ENCODE measurements around the gene NIPSNAP3A.
A peak's percentile ranks its signal among the peaks of the same experiment; 100 is the strongest.
"Not testable (repeated sequence)": the region's sequence is repeated elsewhere in the genome, so short reads cannot be mapped to it uniquely, and the experiment has no call there.

NIPSNAP3A gene

GRCh38 chr9:104747565-104748358, at the start of gene NIPSNAP3A:
Gene NIPSNAP3A, plus strand, starts transcription at chr9:104747683. Its CDS starts 110 bp downstream, at chr9:104747793.
- Histone ChIP-seq H3K27me3 (ENCODE audit: control insufficient read depth in 1 of 2, insufficient read depth in 2 of 2, low read length in 2 of 2) (no peaks in the 10 kb centered on the region), H3K4me1 (ENCODE audit: insufficient read depth, low read length) (peaks cover 10% of the 10 kb centered on the region), H3K9ac (ENCODE audit: low read length) (peak within 1 kb of the TSS; percentile 72), H3K36me3 (ENCODE audit: insufficient read depth, low read length) (no peaks in the 10 kb centered on the region), H3K9me3 (ENCODE audit: low read length) (no peaks in the 10 kb centered on the region), H3K4me3 (ENCODE audit: low read depth in 1 of 2, low read length in 2 of 2) (peak within 1 kb of the TSS; percentile 54 to 86), H3K27ac (ENCODE audit: low read depth, low read length) (peak within 1 kb of the TSS; percentile 83)

- H3K4me1 ChIP-seq (ENCODE audit: insufficient read depth, low read length), result no peaks in the 10 kb centered on the region
- H3K27ac ChIP-seq (ENCODE audit: low read depth, low read length), result no peak overlapping the region
- H3K4me3 ChIP-seq (ENCODE audit: low read depth in 1 of 2, low read length in 2 of 2), result no peak overlapping the region
- no peaks in the 10 kb centered on the region for H3K27me3 ChIP-seq (ENCODE audit: control insufficient read depth in 1 of 2, insufficient read depth in 2 of 2, low read length in 2 of 2)
- H3K9me3 ChIP-seq (ENCODE audit: low read length), result no peaks in the 10 kb centered on the region
- H3K36me3 ChIP-seq (ENCODE audit: insufficient read depth, low read length), result no peaks in the 10 kb centered on the region
- H3K9ac ChIP-seq (ENCODE audit: low read length), result no peak overlapping the region
Observed at GRCh38 chr9:104700306-104700705, 47.2 kb upstream of the NIPSNAP3A start.

GRCh38 chr9:104708737-104709136, 38.7 kb upstream of the NIPSNAP3A start:
- not testable (repeated sequence) for H3K9ac ChIP-seq (ENCODE audit: low read length); H3K4me3 ChIP-seq (ENCODE audit: low read depth in 1 of 2, low read length in 2 of 2); H3K4me1 ChIP-seq (ENCODE audit: insufficient read depth, low read length); H3K27ac ChIP-seq (ENCODE audit: low read depth, low read length); H3K36me3 ChIP-seq (ENCODE audit: insufficient read depth, low read length); H3K27me3 ChIP-seq (ENCODE audit: control insufficient read depth in 1 of 2, insufficient read depth in 2 of 2, low read length in 2 of 2); H3K9me3 ChIP-seq (ENCODE audit: low read length)

- Histone ChIP-seq H3K36me3 (ENCODE audit: insufficient read depth, low read length) (no peaks in the 10 kb centered on the region), H3K9me3 (ENCODE audit: low read length) (no peaks in the 10 kb centered on the region), H3K4me3 (ENCODE audit: low read depth in 1 of 2, low read length in 2 of 2) (no peak overlapping the region), H3K27me3 (ENCODE audit: control insufficient read depth in 1 of 2, insufficient read depth in 2 of 2, low read length in 2 of 2) (no peaks in the 10 kb centered on the region), H3K27ac (ENCODE audit: low read depth, low read length) (no peak overlapping the region), H3K4me1 (ENCODE audit: insufficient read depth, low read length) (no peaks in the 10 kb centered on the region), H3K9ac (ENCODE audit: low read length) (no peak overlapping the region)
Observed at GRCh38 chr9:104711604-104712003, 35.9 kb upstream of the NIPSNAP3A start.

GRCh38 chr9:104725014-104725413, 22.5 kb upstream of the NIPSNAP3A start:
- Histone ChIP-seq H3K4me1 (ENCODE audit: insufficient read depth, low read length) (no peaks in the 10 kb centered on the region), H3K27me3 (ENCODE audit: control insufficient read depth in 1 of 2, insufficient read depth in 2 of 2, low read length in 2 of 2) (no peaks in the 10 kb centered on the region), H3K9ac (ENCODE audit: low read length) (no peak overlapping the region), H3K36me3 (ENCODE audit: insufficient read depth, low read length) (no peaks in the 10 kb centered on the region), H3K4me3 (ENCODE audit: low read depth in 1 of 2, low read length in 2 of 2) (no peak overlapping the region), H3K27ac (ENCODE audit: low read depth, low read length) (no peak overlapping the region), H3K9me3 (ENCODE audit: low read length) (no peaks in the 10 kb centered on the region)

- Histone ChIP-seq H3K9me3 (ENCODE audit: low read length) (no peaks in the 10 kb centered on the region), H3K27ac (ENCODE audit: low read depth, low read length) (no peak overlapping the region), H3K9ac (ENCODE audit: low read length) (no peak overlapping the region), H3K4me1 (ENCODE audit: insufficient read depth, low read length) (no peaks in the 10 kb centered on the region), H3K27me3 (ENCODE audit: control insufficient read depth in 1 of 2, insufficient read depth in 2 of 2, low read length in 2 of 2) (no peaks in the 10 kb centered on the region), H3K36me3 (ENCODE audit: insufficient read depth, low read length) (no peaks in the 10 kb centered on the region), H3K4me3 (ENCODE audit: low read depth in 1 of 2, low read length in 2 of 2) (no peak overlapping the region)
Observed at GRCh38 chr9:104738452-104738851, 9.0 kb upstream of the NIPSNAP3A start.

GRCh38 chr9:104740621-104741020, 6.9 kb upstream of the NIPSNAP3A start:
- no peak overlapping the region for H3K27ac ChIP-seq (ENCODE audit: low read depth, low read length)
- H3K9me3 ChIP-seq (ENCODE audit: low read length), result no peaks in the 10 kb centered on the region
- H3K9ac ChIP-seq (ENCODE audit: low read length), result no peak overlapping the region
- H3K4me3 ChIP-seq (ENCODE audit: low read depth in 1 of 2, low read length in 2 of 2), result no peak overlapping the region
- no peaks in the 10 kb centered on the region for H3K4me1 ChIP-seq (ENCODE audit: insufficient read depth, low read length)
- H3K27me3 ChIP-seq (ENCODE audit: control insufficient read depth in 1 of 2, insufficient read depth in 2 of 2, low read length in 2 of 2), result no peaks in the 10 kb centered on the region
- H3K36me3 ChIP-seq (ENCODE audit: insufficient read depth, low read length), result no peaks in the 10 kb centered on the region

- Histone ChIP-seq H3K4me3 (ENCODE audit: low read depth in 1 of 2, low read length in 2 of 2) (no peak overlapping the region), H3K4me1 (ENCODE audit: insufficient read depth, low read length) (peaks cover 6% of the 10 kb centered on the region), H3K9me3 (ENCODE audit: low read length) (no peaks in the 10 kb centered on the region), H3K27me3 (ENCODE audit: control insufficient read depth in 1 of 2, insufficient read depth in 2 of 2, low read length in 2 of 2) (no peaks in the 10 kb centered on the region), H3K36me3 (ENCODE audit: insufficient read depth, low read length) (no peaks in the 10 kb centered on the region), H3K9ac (ENCODE audit: low read length) (no peak overlapping the region), H3K27ac (ENCODE audit: low read depth, low read length) (no peak overlapping the region)
Observed at GRCh38 chr9:104743376-104743985, 4.0 kb upstream of the NIPSNAP3A start.

- no peak overlapping the region for H3K4me3 ChIP-seq (ENCODE audit: low read depth in 1 of 2, low read length in 2 of 2)
- no peaks in the 10 kb centered on the region for H3K9me3 ChIP-seq (ENCODE audit: low read length)
- peaks cover 10% of the 10 kb centered on the region for H3K4me1 ChIP-seq (ENCODE audit: insufficient read depth, low read length)
- no peak overlapping the region for H3K27ac ChIP-seq (ENCODE audit: low read depth, low read length)
- no peak overlapping the region for H3K9ac ChIP-seq (ENCODE audit: low read length)
- no peaks in the 10 kb centered on the region for H3K27me3 ChIP-seq (ENCODE audit: control insufficient read depth in 1 of 2, insufficient read depth in 2 of 2, low read length in 2 of 2)
- H3K36me3 ChIP-seq (ENCODE audit: insufficient read depth, low read length), result no peaks in the 10 kb centered on the region
Observed at GRCh38 chr9:104745852-104746251, 1.6 kb upstream of the NIPSNAP3A start.

GRCh38 chr9:104746285-104746684, 1.2 kb upstream of the NIPSNAP3A start:
- Histone ChIP-seq H3K9ac (ENCODE audit: low read length) (no peak overlapping the region), H3K36me3 (ENCODE audit: insufficient read depth, low read length) (no peaks in the 10 kb centered on the region), H3K27me3 (ENCODE audit: control insufficient read depth in 1 of 2, insufficient read depth in 2 of 2, low read length in 2 of 2) (no peaks in the 10 kb centered on the region), H3K27ac (ENCODE audit: low read depth, low read length) (no peak overlapping the region), H3K4me1 (ENCODE audit: insufficient read depth, low read length) (peaks cover 10% of the 10 kb centered on the region), H3K4me3 (ENCODE audit: low read depth in 1 of 2, low read length in 2 of 2) (no peak overlapping the region), H3K9me3 (ENCODE audit: low read length) (no peaks in the 10 kb centered on the region)

- H3K36me3 ChIP-seq (ENCODE audit: insufficient read depth, low read length), result no peaks in the 10 kb centered on the region
- H3K9ac ChIP-seq (ENCODE audit: low read length), result peak overlapping the region; percentile 72
- H3K9me3 ChIP-seq (ENCODE audit: low read length), result no peaks in the 10 kb centered on the region
- H3K4me1 ChIP-seq (ENCODE audit: insufficient read depth, low read length), result peaks cover 10% of the 10 kb centered on the region
- peak overlapping the region; percentile 83 for H3K27ac ChIP-seq (ENCODE audit: low read depth, low read length)
- H3K27me3 ChIP-seq (ENCODE audit: control insufficient read depth in 1 of 2, insufficient read depth in 2 of 2, low read length in 2 of 2), result no peaks in the 10 kb centered on the region
- peak overlapping the region in 1 of 2 donors; percentile 86 for H3K4me3 ChIP-seq (ENCODE audit: low read depth in 1 of 2, low read length in 2 of 2)
Observed at GRCh38 chr9:104746798-104747197, 685 bp upstream of the NIPSNAP3A start.

- peaks cover 10% of the 10 kb centered on the region for H3K4me1 ChIP-seq (ENCODE audit: insufficient read depth, low read length)
- H3K27me3 ChIP-seq (ENCODE audit: control insufficient read depth in 1 of 2, insufficient read depth in 2 of 2, low read length in 2 of 2), result no peaks in the 10 kb centered on the region
- peak overlapping the region; percentile 83 for H3K27ac ChIP-seq (ENCODE audit: low read depth, low read length)
- H3K9me3 ChIP-seq (ENCODE audit: low read length), result no peaks in the 10 kb centered on the region
- H3K9ac ChIP-seq (ENCODE audit: low read length), result peak overlapping the region; percentile 72
- peak overlapping the region; percentile 54 to 86 for H3K4me3 ChIP-seq (ENCODE audit: low read depth in 1 of 2, low read length in 2 of 2)
- H3K36me3 ChIP-seq (ENCODE audit: insufficient read depth, low read length), result no peaks in the 10 kb centered on the region
Observed at GRCh38 chr9:104747245-104747564, 278 bp upstream of the NIPSNAP3A start.

Measured in muscle layer of colon (tissue), 2 donors.